Measurements from ENCODE around the gene XRN1.
A peak's percentile ranks its signal among the peaks of the same experiment; 100 is the strongest.

Gene XRN1
- total RNA-seq, result 202 to 224 (median 211) reads per million in 3 donors

GRCh38 chr3:142447852-142448823, at the start of gene XRN1:
Gene XRN1, minus strand, starts transcription at chr3:142448037. Its CDS starts 93 bp downstream, at chr3:142447944.
- H3K27me3 ChIP-seq (replicated peaks; ENCODE audit: control insufficient read depth, insufficient read depth, low read length, poor library complexity, severe bottlenecking), result no peaks in the 10 kb centered on the region

GRCh38 chr3:142495103-142495502, 47.3 kb upstream of the XRN1 start:
- no peaks in the 10 kb centered on the region for H3K9me3 ChIP-seq (ENCODE audit: control insufficient read depth, low read length)
- H3K4me3 ChIP-seq (ENCODE audit: insufficient read depth, low read depth, low read length, poor library complexity, severe bottlenecking), result no peak overlapping the region
- peaks cover 44% of the 10 kb centered on the region for H3K36me3 ChIP-seq (ENCODE audit: control insufficient read depth, insufficient read depth, low read length)
- no peak overlapping the region for H3K27ac ChIP-seq (ENCODE audit: insufficient read depth, low read length, poor library complexity, severe bottlenecking)
- no peaks in the 10 kb centered on the region for H3K27me3 ChIP-seq (replicated peaks; ENCODE audit: control insufficient read depth, insufficient read depth, low read length, poor library complexity, severe bottlenecking)
- DNase-seq, result no peak
- no peaks in the 10 kb centered on the region for H3K4me1 ChIP-seq (ENCODE audit: control insufficient read depth, insufficient read depth, low read length, poor library complexity, severe bottlenecking)

More at GRCh38 chr3:142447852-142448823, at the start of gene XRN1:
- peak within 1 kb of the TSS; percentile 96 for H3K27ac ChIP-seq (ENCODE audit: insufficient read depth, low read length, poor library complexity, severe bottlenecking)
- H3K4me1 ChIP-seq (ENCODE audit: control insufficient read depth, insufficient read depth, low read length, poor library complexity, severe bottlenecking), result peaks cover 25% of the 10 kb centered on the region
- peak; percentile 84 to 90 (median 88) for DNase-seq
- H3K4me3 ChIP-seq (ENCODE audit: insufficient read depth, low read depth, low read length, poor library complexity, severe bottlenecking), result peak within 1 kb of the TSS; percentile 89
- no peaks in the 10 kb centered on the region for H3K9me3 ChIP-seq (ENCODE audit: control insufficient read depth, low read length)
- no peaks in the 10 kb centered on the region for H3K36me3 ChIP-seq (ENCODE audit: control insufficient read depth, insufficient read depth, low read length)

GRCh38 chr3:142492184-142492583, 44.3 kb upstream of the XRN1 start:
- Histone ChIP-seq H3K4me3 (ENCODE audit: insufficient read depth, low read depth, low read length, poor library complexity, severe bottlenecking) (no peak overlapping the region), H3K4me1 (ENCODE audit: control insufficient read depth, insufficient read depth, low read length, poor library complexity, severe bottlenecking) (no peaks in the 10 kb centered on the region), H3K27me3 (replicated peaks; ENCODE audit: control insufficient read depth, insufficient read depth, low read length, poor library complexity, severe bottlenecking) (no peaks in the 10 kb centered on the region), H3K36me3 (ENCODE audit: control insufficient read depth, insufficient read depth, low read length) (peaks cover 43% of the 10 kb centered on the region), H3K27ac (ENCODE audit: insufficient read depth, low read length, poor library complexity, severe bottlenecking) (no peak overlapping the region), H3K9me3 (ENCODE audit: control insufficient read depth, low read length) (no peaks in the 10 kb centered on the region)
- no peak for DNase-seq

- Histone ChIP-seq H3K27me3 (replicated peaks; ENCODE audit: control insufficient read depth, insufficient read depth, low read length, poor library complexity, severe bottlenecking) (no peaks in the 10 kb centered on the region), H3K4me3 (ENCODE audit: insufficient read depth, low read depth, low read length, poor library complexity, severe bottlenecking) (no peak overlapping the region), H3K36me3 (ENCODE audit: control insufficient read depth, insufficient read depth, low read length) (peaks cover 37% of the 10 kb centered on the region), H3K9me3 (ENCODE audit: control insufficient read depth, low read length) (no peaks in the 10 kb centered on the region), H3K4me1 (ENCODE audit: control insufficient read depth, insufficient read depth, low read length, poor library complexity, severe bottlenecking) (no peaks in the 10 kb centered on the region), H3K27ac (ENCODE audit: insufficient read depth, low read length, poor library complexity, severe bottlenecking) (no peak overlapping the region)
- DNase-seq, result no peak
Measured at GRCh38 chr3:142489572-142490323, 41.9 kb upstream of the XRN1 start.

GRCh38 chr3:142484912-142485435, 37.1 kb upstream of the XRN1 start:
- H3K4me3 ChIP-seq (ENCODE audit: insufficient read depth, low read depth, low read length, poor library complexity, severe bottlenecking), result no peak overlapping the region
- peaks cover 10% of the 10 kb centered on the region for H3K9me3 ChIP-seq (ENCODE audit: control insufficient read depth, low read length)
- no peaks in the 10 kb centered on the region for H3K4me1 ChIP-seq (ENCODE audit: control insufficient read depth, insufficient read depth, low read length, poor library complexity, severe bottlenecking)
- H3K27ac ChIP-seq (ENCODE audit: insufficient read depth, low read length, poor library complexity, severe bottlenecking), result no peak overlapping the region
- no peak for DNase-seq
- no peaks in the 10 kb centered on the region for H3K27me3 ChIP-seq (replicated peaks; ENCODE audit: control insufficient read depth, insufficient read depth, low read length, poor library complexity, severe bottlenecking)
- peaks cover 44% of the 10 kb centered on the region for H3K36me3 ChIP-seq (ENCODE audit: control insufficient read depth, insufficient read depth, low read length)

GRCh38 chr3:142481196-142481595, 33.4 kb upstream of the XRN1 start:
- no peak overlapping the region for H3K27ac ChIP-seq (ENCODE audit: insufficient read depth, low read length, poor library complexity, severe bottlenecking)
- no peak overlapping the region for H3K4me3 ChIP-seq (ENCODE audit: insufficient read depth, low read depth, low read length, poor library complexity, severe bottlenecking)
- peaks cover 35% of the 10 kb centered on the region for H3K36me3 ChIP-seq (ENCODE audit: control insufficient read depth, insufficient read depth, low read length)
- H3K9me3 ChIP-seq (ENCODE audit: control insufficient read depth, low read length), result peaks cover 10% of the 10 kb centered on the region
- no peak for DNase-seq
- H3K4me1 ChIP-seq (ENCODE audit: control insufficient read depth, insufficient read depth, low read length, poor library complexity, severe bottlenecking), result no peaks in the 10 kb centered on the region
- H3K27me3 ChIP-seq (replicated peaks; ENCODE audit: control insufficient read depth, insufficient read depth, low read length, poor library complexity, severe bottlenecking), result no peaks in the 10 kb centered on the region

GRCh38 chr3:142470826-142471225, 23.0 kb upstream of the XRN1 start:
- Histone ChIP-seq H3K9me3 (ENCODE audit: control insufficient read depth, low read length) (no peaks in the 10 kb centered on the region), H3K4me1 (ENCODE audit: control insufficient read depth, insufficient read depth, low read length, poor library complexity, severe bottlenecking) (no peaks in the 10 kb centered on the region), H3K36me3 (ENCODE audit: control insufficient read depth, insufficient read depth, low read length) (no peaks in the 10 kb centered on the region), H3K27me3 (replicated peaks; ENCODE audit: control insufficient read depth, insufficient read depth, low read length, poor library complexity, severe bottlenecking) (no peaks in the 10 kb centered on the region), H3K27ac (ENCODE audit: insufficient read depth, low read length, poor library complexity, severe bottlenecking) (no peak overlapping the region), H3K4me3 (ENCODE audit: insufficient read depth, low read depth, low read length, poor library complexity, severe bottlenecking) (no peak overlapping the region)
- DNase-seq, result no peak

- Histone ChIP-seq H3K27me3 (replicated peaks; ENCODE audit: control insufficient read depth, insufficient read depth, low read length, poor library complexity, severe bottlenecking) (no peaks in the 10 kb centered on the region), H3K9me3 (ENCODE audit: control insufficient read depth, low read length) (no peaks in the 10 kb centered on the region), H3K36me3 (ENCODE audit: control insufficient read depth, insufficient read depth, low read length) (no peaks in the 10 kb centered on the region), H3K4me1 (ENCODE audit: control insufficient read depth, insufficient read depth, low read length, poor library complexity, severe bottlenecking) (no peaks in the 10 kb centered on the region), H3K4me3 (ENCODE audit: insufficient read depth, low read depth, low read length, poor library complexity, severe bottlenecking) (no peak overlapping the region), H3K27ac (ENCODE audit: insufficient read depth, low read length, poor library complexity, severe bottlenecking) (no peak overlapping the region)
- no peak for DNase-seq
Measured at GRCh38 chr3:142468456-142468855, 20.6 kb upstream of the XRN1 start.

- Histone ChIP-seq H3K27me3 (replicated peaks; ENCODE audit: control insufficient read depth, insufficient read depth, low read length, poor library complexity, severe bottlenecking) (no peaks in the 10 kb centered on the region), H3K4me3 (ENCODE audit: insufficient read depth, low read depth, low read length, poor library complexity, severe bottlenecking) (no peak overlapping the region), H3K36me3 (ENCODE audit: control insufficient read depth, insufficient read depth, low read length) (no peaks in the 10 kb centered on the region), H3K4me1 (ENCODE audit: control insufficient read depth, insufficient read depth, low read length, poor library complexity, severe bottlenecking) (no peaks in the 10 kb centered on the region), H3K27ac (ENCODE audit: insufficient read depth, low read length, poor library complexity, severe bottlenecking) (no peak overlapping the region), H3K9me3 (ENCODE audit: control insufficient read depth, low read length) (no peaks in the 10 kb centered on the region)
- no peak for DNase-seq
Measured at GRCh38 chr3:142467768-142468167, 19.9 kb upstream of the XRN1 start.
